RPMI8226 (cell line): Measurements from ENCODE around the gene ZNF660.
"Not testable (repeated sequence)": the region's sequence is repeated elsewhere in the genome, so short reads cannot be mapped to it uniquely, and the experiment has no call there.

ENCODE experiments used
- DNase-seq: peaks from one replicate; pipeline ENCODE4 v3.0.0-alpha.2; 2015

The ZNF660 gene

DNA sequence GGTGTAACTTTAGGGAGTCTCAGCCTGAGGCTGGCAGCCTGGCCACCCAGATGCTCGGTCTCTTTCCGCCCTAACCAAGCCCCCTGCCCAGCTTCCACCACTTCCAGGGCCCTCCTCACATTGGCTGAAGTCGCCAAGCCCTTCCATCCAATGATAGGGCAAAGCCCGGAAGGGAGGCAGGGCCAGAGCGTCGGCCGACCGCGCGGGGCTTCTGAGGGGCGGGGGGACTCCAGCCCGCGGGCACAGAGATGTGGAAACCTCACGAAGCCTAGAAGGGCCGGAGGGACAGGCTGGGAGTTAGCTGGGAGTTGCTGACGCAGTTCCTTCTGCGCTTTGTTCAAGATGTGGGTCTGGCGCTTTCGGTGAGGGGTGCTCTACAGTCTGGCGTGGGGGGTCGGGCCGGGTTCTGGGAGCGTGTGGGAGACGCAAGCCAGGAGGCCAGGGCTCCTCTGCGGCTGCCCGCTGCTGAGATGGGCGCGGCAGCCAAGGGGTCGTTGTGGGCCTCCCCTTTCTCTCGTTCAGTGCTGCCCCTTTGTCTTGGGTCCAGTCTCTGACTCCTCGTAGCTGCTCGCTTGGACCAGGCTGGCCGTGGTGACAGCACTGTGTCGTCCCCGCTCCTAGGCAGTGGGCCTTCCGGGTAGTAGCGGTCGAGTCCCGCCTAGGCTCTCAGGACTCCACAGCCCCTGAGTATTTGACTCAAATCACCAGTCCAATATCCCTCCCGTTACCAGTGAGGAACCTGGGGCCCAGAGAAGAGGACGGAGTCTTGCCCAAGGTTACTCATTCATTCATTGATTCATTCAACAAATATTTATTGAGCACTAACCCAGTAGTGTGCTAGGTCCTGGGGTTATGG lies at the start of gene ZNF660:
Gene ZNF660, plus strand, starts transcription at position 319 of the 856 bp plus-strand sequence. CDS start 9,230 bp downstream, outside the sequence.
- no peak for DNase-seq

DNA sequence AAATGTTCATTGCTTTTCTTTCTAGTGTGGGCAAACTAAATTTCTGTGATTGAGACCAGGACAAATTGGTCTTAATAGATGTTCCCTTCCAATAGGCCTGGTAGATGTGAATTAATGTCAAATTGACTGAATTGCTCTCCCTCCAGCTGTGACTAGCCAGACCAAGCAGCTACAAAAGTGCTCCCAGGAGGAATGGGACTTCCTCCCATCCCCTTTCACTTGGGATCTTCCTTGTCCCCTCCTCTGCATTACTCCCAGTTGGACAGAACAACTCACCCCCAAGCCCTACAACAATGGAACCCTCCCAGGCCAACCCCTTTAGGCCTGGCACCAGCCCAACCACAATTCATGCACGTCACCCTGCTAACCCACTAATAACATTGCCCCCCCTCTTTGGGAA lies 49.4 kb upstream of the ZNF660 start:
- DNase-seq, result no peak

- DNase-seq, result not testable (repeated sequence)
Observed at GRCh38 chr3:44544811-44545210, 40.0 kb upstream of the ZNF660 start.

- DNase-seq, result peak; percentile 11
Observed at GRCh38 chr3:44554626-44555592, 29.9 kb upstream of the ZNF660 start, which contains the start of gene ZKSCAN7. Gene ZKSCAN7 (plus strand): TSS chr3:44555193. CDS start chr3:44557048, 1,855 bp downstream.

- DNase-seq, result no peak
Observed at GRCh38 chr3:44555723-44556122, 29.0 kb upstream of the ZNF660 start.

GRCh38 chr3:44557074-44557473 lies 27.7 kb upstream of the ZNF660 start:
- DNase-seq, result no peak

DNA sequence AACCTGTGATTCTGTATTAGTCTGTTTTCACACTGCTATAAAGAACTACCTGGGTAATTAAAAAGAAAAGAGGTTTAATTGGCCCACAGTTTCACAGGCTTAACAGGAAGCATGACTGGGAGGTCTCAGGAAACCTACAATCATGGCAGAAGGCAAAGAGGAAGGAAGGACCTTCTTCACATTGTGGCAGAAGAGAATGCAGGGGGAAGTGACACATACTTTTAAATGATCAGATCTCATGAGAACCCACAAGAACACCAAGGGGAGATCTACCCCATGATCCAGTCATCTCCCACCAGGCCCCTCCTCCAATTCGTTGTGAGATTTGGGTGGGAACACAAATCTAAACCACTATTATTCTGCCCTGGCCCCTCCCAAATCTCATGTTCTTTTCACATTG lies 23.7 kb upstream of the ZNF660 start:
- no peak for DNase-seq

- DNase-seq, result no peak
Observed at GRCh38 chr3:44562147-44562546, 22.6 kb upstream of the ZNF660 start.

GRCh38 chr3:44568561-44568960 lies 16.2 kb upstream of the ZNF660 start:
- DNase-seq, result no peak

DNA sequence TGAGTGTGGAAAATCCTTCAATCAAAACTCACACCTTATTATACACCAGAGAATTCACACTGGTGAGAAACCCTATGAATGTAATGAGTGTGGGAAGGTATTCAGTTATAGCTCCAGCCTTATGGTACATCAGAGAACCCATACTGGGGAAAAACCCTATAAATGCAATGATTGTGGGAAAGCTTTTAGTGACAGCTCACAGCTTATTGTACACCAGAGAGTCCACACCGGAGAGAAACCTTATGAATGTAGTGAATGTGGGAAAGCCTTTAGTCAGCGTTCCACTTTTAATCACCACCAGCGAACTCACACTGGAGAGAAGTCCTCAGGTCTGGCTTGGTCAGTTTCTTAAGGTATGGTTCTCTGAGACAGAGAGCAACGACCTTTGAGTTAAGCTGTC lies 13.7 kb upstream of the ZNF660 start:
- no peak for DNase-seq

DNA sequence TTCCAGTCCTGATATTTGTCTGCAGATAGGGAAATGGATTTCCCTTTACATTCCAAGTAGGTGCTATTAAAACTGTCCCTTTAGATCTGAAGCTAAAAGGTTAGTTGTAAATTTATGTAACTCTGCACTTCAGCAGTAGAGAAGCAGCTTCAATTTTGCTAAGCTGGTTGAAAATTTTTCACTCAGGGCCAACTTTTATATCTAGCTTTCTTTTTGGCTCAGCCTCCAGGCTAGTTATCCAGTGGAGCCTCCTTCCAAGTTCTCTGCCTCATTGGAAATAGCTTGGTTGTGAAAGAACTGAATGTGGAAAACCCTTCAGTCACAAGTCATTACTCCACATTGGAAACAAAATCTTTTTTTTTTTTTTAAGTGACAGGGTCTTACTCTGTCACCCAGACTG lies 8.2 kb upstream of the ZNF660 start:
- DNase-seq, result no peak

GRCh38 chr3:44577354-44577952 lies 7.3 kb upstream of the ZNF660 start:
- DNase-seq, result not testable (repeated sequence)

GRCh38 chr3:44578316-44578715 lies 6.4 kb upstream of the ZNF660 start:
- DNase-seq, result not testable (repeated sequence)

DNA sequence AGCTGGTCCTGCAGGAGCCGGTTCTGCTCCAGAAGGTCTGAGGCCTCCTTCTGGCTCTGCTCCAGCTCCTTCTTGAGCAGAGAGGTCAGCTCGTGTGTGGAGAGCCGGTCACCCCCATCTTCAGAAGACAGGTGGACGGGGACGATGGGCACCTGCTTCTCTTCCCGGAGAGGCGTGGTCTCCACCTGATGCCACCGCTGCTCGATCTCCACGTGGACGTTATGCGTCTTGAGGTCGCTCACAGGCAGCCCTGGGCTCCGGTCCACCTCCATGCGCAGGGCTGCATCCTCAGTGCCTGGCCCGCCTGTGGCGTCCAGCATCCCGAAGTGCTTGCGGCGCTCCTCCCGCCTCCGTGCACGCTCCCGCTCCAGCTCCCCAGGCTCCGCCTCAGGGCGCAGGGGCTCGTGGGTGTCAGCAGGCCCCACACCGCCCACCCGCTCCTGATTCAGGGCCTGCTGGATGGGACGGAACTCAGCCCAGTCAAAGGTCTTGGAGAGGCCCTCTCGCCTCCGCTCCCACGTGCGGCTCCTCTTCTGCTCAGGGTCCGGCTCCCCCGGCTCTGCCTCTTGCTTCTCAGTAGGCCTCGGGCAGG lies 5.7 kb upstream of the ZNF660 start:
- not testable (repeated sequence) for DNase-seq

GRCh38 chr3:44579749-44580148 lies 5.0 kb upstream of the ZNF660 start:
- not testable (repeated sequence) for DNase-seq

- not testable (repeated sequence) for DNase-seq
Observed at GRCh38 chr3:44580971-44581370, 3.8 kb upstream of the ZNF660 start.

DNA sequence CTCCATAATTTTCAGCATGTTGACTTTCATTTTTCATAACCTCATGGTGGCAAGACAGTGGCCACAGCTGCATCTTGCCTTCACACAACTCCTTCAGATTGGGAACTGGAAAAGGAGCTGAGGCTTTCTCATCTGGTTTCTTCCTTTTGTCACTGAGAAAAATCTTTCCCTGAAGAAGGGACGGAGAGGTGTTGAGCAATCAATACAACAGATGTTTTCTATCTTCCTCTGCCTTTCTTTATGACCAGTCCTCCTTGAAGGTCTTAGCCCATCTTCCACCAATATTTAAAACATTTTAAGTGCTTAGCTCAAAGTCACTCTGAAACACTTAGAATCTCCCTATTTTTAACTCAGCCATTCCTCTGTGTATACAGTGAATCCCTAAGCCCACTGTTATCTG lies 11.9 kb downstream of the ZNF660 start:
- DNase-seq, result no peak

DNA sequence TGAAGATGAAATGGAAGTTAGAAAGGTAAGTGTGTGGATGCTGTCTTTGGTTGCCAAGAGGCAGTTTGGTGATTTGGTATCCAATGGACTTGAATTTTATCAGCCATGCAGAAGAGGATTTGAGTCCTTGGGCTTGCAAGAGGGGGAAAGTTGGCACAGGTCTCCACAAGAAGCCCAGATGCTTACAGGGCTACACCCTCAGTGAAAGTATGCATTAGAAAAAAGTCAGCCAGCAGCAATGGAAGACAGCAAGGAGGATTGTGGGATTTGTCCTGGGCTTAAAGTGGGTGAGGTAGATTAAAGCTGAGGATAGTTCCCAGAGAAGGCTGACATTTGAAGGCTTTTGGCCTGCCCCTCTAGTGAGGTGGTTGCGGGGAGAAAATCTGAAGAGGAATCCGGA lies 17.0 kb downstream of the ZNF660 start:
- DNase-seq, result no peak

DNA sequence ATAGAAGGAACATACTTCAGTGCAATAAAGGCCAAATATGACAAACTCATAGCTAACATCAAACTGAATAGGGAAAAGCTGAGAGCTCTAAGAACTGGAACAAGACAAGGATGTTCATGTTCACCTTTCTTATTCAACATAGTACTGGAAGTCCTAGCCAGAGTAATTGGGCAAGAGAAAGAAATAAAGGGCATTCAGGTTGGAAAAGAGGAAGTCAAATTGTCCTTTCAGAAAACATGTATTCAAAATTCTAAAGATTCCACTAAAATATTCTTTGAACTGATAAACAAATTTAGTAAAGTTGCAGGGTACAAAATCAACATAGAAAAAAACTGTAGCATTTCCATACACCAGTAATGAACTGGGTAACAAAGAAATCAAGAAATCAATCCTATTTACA lies 27.9 kb downstream of the ZNF660 start:
- DNase-seq, result no peak

GRCh38 chr3:44624749-44625480 lies 40.2 kb downstream of the ZNF660 start, which contains the start of gene ZNF197:
Gene ZNF197 (plus strand): TSS chr3:44625036. CDS start chr3:44629155, 4,119 bp downstream.
- peak; percentile 79 for DNase-seq

DNA sequence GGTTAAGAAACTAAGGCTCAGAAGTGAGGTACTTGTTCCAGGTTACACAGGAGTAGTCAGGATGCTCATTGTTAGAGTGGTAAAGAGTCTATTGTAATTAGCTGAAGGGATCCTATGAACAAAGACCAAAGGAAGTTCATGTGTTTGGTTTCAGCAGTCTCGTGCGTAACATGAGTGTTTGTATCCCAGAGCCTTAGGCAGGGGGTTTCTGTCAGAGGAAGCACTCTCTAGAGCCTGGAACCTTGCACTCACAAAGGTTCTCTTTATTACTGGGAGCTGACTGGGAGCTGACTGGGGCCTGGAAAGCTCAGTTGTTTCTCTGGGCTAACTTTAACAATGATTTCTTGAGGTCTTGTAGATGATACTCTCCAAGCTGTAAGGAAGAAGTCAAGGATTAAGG lies 44.0 kb downstream of the ZNF660 start:
- DNase-seq, result no peak

DNA sequence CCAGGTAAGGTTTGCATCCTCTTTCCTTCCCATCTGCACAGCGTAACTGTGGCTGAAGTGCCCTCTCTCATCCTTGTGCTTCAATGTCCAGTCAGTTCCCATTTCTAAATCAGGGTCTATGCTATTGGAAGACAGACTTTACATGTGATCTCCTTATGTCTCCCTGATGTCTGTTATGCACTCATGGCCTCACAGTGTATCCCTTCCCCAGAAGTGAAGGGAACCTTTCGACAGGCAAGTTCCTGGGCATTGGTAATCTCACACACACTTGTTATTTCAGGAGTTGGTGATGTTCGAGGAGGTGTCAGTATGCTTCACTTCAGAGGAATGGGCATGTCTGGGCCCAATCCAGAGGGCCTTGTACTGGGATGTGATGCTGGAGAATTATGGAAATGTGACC lies 47.4 kb downstream of the ZNF660 start:
- DNase-seq, result no peak
